Lower lobe of right lung (tissue), 2 donors: ENCODE measurements around the gene ST14. TPM values are rescaled to one million over a fixed set of nuclear protein-coding genes. Genes with fewer than 3 reads are reported as not detected.

ENCODE experiments used
- ATAC-seq, 2 donors: fragments of 200-7000 bp; cut with Tn5 transposase; one replicate each; pipeline ENCODE4 v1.9.1; 2020 to 2022; ENCODE audit warnings: mild to moderate bottlenecking in 2 of 2, moderate library complexity in 2 of 2
- DNase-seq: peaks from one replicate; pipeline ENCODE4 v3.0.0-alpha.2; 2020
- H3K27ac ChIP-seq: fragments of 200-600 bp; one replicate; pipeline ENCODE4 v1.8.0; 2022
- H3K27me3 ChIP-seq: fragments of 200-600 bp; one replicate; pipeline ENCODE4 v1.8.0; 2022; ENCODE audit warnings: low read depth
- H3K36me3 ChIP-seq: fragments of 200-600 bp; one replicate; pipeline ENCODE4 v1.8.0; 2022; ENCODE audit warnings: mild to moderate bottlenecking
- H3K4me1 ChIP-seq: fragments of 200-600 bp; one replicate; pipeline ENCODE4 v1.8.0; 2022
- H3K4me3 ChIP-seq: fragments of 200-600 bp; one replicate; pipeline ENCODE4 v1.8.0; 2022; ENCODE audit warnings: mild to moderate bottlenecking
- H3K9me3 ChIP-seq: fragments of 200-600 bp; one replicate; pipeline ENCODE4 v1.8.0; 2022
- CTCF ChIP-seq: fragments of 200-600 bp; IDR thresholded peaks from one replicate; pipeline ENCODE4 v1.8.0; 2022; ENCODE audit warnings: antibody characterized with exemption, mild to moderate bottlenecking
- intact Hi-C: fragments of 100-400 bp; cut with DNase I; formaldehyde crosslinking; loops from one replicate; pipeline ENCODE4 v1.11.0; 2022
- total RNA-seq: library from RNA; stranded (reverse); fragmentation: NEBNext Ultra II Directional; extraction: Animal tissue kit (Norgen Biotek cat#: 25700); gene quantifications from one replicate; pipeline ENCODE4 v1.2.1, GENCODE V29; 2021
- donor health status: DM: no; HTN: yes; CAD: no; lungs with severe emphysema.

The ST14 gene
- total RNA-seq, 1 donor from 2014 or later, result 61.1 TPM

DNA sequence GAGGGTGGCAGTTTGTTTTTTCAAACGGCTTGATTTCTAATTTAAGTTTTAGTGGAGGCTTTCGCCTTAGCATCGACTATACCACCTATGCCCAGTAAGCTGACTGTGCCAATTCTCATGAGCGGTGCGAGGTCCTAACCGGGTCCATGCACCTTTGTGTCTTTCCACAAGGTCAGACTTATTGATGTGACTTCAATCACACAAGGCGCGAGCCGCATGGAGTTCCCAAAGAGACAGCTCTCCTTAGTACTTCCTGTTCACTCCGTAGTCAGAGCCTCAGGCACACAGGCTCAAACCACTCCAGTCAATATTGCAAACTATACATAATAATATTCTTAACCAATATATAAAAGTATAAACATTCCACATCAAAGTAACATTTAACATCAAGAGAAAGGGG, 18.2 kb downstream of the ST14 start:
- Histone ChIP-seq H3K4me3 (no peak overlapping the region), H3K27ac (no peak overlapping the region), H3K36me3 (no peaks in the 10 kb centered on the region), H3K9me3 (peaks cover 5% of the 10 kb centered on the region), H3K27me3 (no peaks in the 10 kb centered on the region), H3K4me1 (peaks cover 46% of the 10 kb centered on the region)
- no peak for ATAC-seq
- intact Hi-C loops, result no loop called here
- no peak for TF ChIP-seq CTCF
- no peak for DNase-seq

DNA sequence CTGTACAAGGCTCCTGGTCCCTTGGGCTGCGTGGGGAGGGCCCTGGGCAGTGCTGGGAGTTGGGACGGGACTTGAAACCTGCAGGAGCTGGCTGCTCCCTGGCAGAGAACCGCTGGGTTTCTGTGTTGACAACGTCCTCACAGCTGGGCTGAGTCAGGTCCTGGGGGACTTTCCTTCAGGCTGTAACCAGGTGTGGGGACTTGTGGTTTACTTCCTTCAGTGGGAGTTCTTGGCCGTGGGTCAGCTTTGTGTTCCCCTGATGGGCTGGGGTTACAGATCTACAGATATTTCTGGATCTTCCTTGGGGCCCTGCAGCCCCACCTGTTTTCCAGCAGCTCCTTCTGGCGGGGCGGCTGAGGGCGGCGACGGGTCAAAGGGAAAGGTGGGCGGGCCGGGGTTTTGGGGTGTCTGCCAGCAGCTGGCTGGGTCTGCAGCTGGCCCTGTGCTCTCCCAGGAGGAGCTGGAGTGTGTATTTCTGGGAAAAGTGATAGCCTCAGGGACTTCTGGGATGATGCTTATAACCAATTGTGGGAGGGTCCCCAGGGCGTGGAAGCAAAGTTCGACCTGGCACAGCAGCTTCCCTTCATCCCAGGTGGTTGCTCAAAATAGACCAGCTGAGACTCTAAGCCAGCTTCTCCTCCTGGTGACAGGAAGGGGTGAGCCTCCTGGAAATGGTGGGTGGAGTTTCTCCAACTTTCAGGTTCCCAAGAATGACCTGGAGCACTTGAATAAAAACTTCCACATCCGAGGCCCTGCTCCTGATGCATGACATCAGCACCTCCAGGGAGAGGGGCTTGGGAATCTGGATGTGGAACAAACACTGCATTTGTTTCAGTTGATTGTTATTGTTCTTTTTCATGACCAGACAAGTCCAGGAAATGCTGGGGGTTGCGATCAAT, 19.1 kb downstream of the ST14 start:
- no peak for TF ChIP-seq CTCF
- peaks cover 5% of the 10 kb centered on the region for H3K9me3 ChIP-seq
- no peak overlapping the region for H3K27ac ChIP-seq
- DNase-seq (no peak), ATAC-seq (no peak)
- H3K27me3 ChIP-seq, result no peaks in the 10 kb centered on the region
- no peak overlapping the region for H3K4me3 ChIP-seq
- H3K4me1 ChIP-seq, result peaks cover 46% of the 10 kb centered on the region
- intact Hi-C loops, result no loop called here
- no peaks in the 10 kb centered on the region for H3K36me3 ChIP-seq

DNA sequence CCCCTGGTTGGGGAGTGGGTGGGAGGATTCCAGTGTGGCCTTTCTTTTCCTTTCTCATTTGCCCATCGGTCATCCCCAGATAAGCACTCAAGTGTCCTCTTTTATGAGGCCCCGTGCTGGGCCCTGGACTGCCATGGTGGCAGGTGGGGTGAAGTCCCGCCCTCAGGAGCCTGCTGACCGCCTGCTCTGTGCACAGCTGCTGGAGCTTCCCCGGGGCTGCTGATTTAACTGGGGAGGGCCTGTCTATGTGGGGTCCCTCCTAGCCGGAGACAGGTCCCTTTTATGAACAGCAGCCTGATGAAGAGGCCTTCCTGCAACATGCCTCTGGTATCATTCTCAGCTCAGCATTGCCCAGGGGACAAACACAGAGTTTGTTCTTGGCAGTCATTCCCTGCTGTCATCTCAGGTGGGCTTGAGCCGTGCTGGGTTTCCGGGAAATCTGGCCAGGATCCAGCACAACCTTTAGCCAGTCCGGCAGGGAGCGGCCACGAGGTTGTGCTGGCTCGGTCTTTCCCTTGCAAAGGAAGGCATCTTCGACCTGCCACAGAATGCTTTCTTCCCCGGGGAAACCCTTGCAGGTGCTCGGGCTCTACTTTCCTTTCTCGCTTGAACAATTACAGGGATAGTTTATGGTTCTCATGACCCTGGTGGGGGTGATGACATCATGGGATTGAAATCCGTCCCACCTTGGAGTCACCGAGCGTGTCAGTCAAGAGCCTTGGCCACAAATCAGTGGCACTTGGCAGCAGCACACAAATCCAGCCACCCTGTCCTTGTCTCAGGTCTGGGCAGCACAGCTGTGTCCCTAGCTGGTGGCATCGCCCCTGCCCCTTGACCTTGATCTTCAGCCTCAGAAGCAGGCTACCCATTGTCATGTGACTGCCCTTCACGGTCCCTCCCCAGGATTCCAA, 20.1 kb downstream of the ST14 start:
- TF ChIP-seq CTCF, result no peak

DNA sequence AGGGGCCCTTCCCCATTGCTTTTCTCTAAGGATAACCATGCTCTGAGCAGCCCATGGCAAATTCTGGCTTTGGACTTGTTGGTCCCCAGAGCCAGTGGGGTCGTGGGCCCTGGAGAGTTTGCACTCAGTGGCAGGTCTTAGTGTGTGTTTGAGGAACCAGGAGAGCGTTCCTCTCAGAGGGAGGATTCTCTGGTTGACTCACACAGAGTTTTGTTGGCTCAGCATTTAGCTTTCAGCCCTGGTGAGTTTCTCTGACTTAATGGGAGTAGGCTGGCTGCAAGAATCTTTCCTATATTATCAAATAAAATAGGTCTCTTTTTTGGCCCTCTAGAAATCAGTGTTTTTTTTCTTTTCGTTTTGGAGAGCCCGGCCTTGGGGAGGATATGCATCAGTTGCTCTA, 20.9 kb downstream of the ST14 start:
- intact Hi-C loops, result no loop called here
- ATAC-seq (peak; percentile 41 to 61), DNase-seq (peak; percentile 43)
- no peaks in the 10 kb centered on the region for H3K27me3 ChIP-seq
- no peaks in the 10 kb centered on the region for H3K36me3 ChIP-seq
- H3K9me3 ChIP-seq, result no peaks in the 10 kb centered on the region
- TF ChIP-seq CTCF, result no peak
- H3K4me1 ChIP-seq, result peaks cover 46% of the 10 kb centered on the region
- peak overlapping the region; percentile 7 for H3K27ac ChIP-seq
- H3K4me3 ChIP-seq, result no peak overlapping the region

More for the DNA sequence above, 20.1 kb downstream of the ST14 start:
- DNase-seq (peak; percentile 47), ATAC-seq (peak; percentile 17 to 37)
- no peak overlapping the region for H3K4me3 ChIP-seq
- H3K27me3 ChIP-seq, result no peaks in the 10 kb centered on the region
- peaks cover 46% of the 10 kb centered on the region for H3K4me1 ChIP-seq
- H3K9me3 ChIP-seq, result peaks cover 3% of the 10 kb centered on the region
- H3K27ac ChIP-seq, result peak overlapping the region; percentile 7
- no peaks in the 10 kb centered on the region for H3K36me3 ChIP-seq
- intact Hi-C loops, result no loop called here

DNA sequence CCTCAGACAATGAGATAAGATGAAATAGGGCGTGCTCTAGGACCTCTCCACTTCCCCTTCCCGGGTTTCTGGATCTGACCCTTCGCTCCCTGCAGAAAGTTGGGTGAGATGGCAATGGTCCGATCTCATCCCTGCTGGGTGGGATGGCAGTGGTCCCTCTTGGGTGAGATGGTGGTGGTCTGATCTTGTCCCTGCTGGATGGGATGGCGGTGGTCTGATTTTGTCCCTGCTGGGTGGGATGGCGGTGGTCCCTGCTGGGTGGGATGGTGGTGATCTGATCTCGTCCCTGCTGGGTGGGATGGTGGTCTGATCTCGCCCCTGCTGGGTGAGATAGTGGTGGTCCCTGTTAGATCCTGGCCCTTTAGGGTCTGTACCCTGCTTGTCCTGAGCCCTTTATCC, 21.3 kb downstream of the ST14 start:
- Histone ChIP-seq H3K27ac (peak overlapping the region; percentile 67), H3K4me1 (peaks cover 46% of the 10 kb centered on the region), H3K27me3 (no peaks in the 10 kb centered on the region), H3K4me3 (no peak overlapping the region), H3K9me3 (no peaks in the 10 kb centered on the region), H3K36me3 (no peaks in the 10 kb centered on the region)
- intact Hi-C loops, result no loop called here
- no peak for TF ChIP-seq CTCF
- ATAC-seq (peak; percentile 5), DNase-seq (peak; percentile 12)
